NCI-H748 (cell line): ENCODE data around the gene LSP1.

Source experiments
- DNase-seq: peaks from one replicate; lab custom pipeline; 2025; ENCODE audit not compliant: unreplicated experiment; lab: John Stamatoyannopoulos, UW

Gene LSP1

GRCh38 chr11:1836011-1836945 lies 16.6 kb upstream of the LSP1 start:
- DNase-seq = no peak

GRCh38 chr11:1837171-1838076 lies 15.5 kb upstream of the LSP1 start:
- DNase-seq = peak; percentile 49

- DNase-seq = no peak
Observed at GRCh38 chr11:1838077-1838425, 14.8 kb upstream of the LSP1 start.

GRCh38 chr11:1838426-1839144 lies 14.3 kb upstream of the LSP1 start, which contains the start of gene TNNI2:
TNNI2 (plus strand) TSS chr11:1838981; CDS start chr11:1839697, 716 bp downstream.
- DNase-seq = no peak

GRCh38 chr11:1839204-1839923 lies 13.5 kb upstream of the LSP1 start:
- DNase-seq = no peak

GRCh38 chr11:1839924-1840779 lies 12.7 kb upstream of the LSP1 start:
- DNase-seq = no peak

- no peak for DNase-seq
Observed at GRCh38 chr11:1840780-1841480, 12.0 kb upstream of the LSP1 start.

- no peak for DNase-seq
Observed at GRCh38 chr11:1841511-1842148, 11.3 kb upstream of the LSP1 start.

GRCh38 chr11:1842149-1843097 lies 10.5 kb upstream of the LSP1 start:
- no peak for DNase-seq

GRCh38 chr11:1843098-1843473 lies 9.8 kb upstream of the LSP1 start:
- DNase-seq = no peak

- DNase-seq = no peak
Observed at GRCh38 chr11:1843796-1844195, 9.1 kb upstream of the LSP1 start.

GRCh38 chr11:1844221-1845094 lies 8.4 kb upstream of the LSP1 start:
- no peak for DNase-seq

- DNase-seq = no peak
Observed at GRCh38 chr11:1845095-1845429, 7.8 kb upstream of the LSP1 start.

- no peak for DNase-seq
Observed at GRCh38 chr11:1845561-1846452, 7.1 kb upstream of the LSP1 start.

- DNase-seq = no peak
Observed at GRCh38 chr11:1846453-1846932, 6.4 kb upstream of the LSP1 start.
